ENCODE data around the gene RBAK. TPM values are rescaled to one million over a fixed set of nuclear protein-coding genes. Genes with fewer than 3 reads are reported as not detected.
"Not testable (repeated sequence)": the region's sequence is repeated elsewhere in the genome, so short reads cannot be mapped to it uniquely, and the experiment has no call there.

RBAK gene
- total RNA-seq, 2 experiments from 2014 or later: 7.4 to 18.5 TPM

DNA sequence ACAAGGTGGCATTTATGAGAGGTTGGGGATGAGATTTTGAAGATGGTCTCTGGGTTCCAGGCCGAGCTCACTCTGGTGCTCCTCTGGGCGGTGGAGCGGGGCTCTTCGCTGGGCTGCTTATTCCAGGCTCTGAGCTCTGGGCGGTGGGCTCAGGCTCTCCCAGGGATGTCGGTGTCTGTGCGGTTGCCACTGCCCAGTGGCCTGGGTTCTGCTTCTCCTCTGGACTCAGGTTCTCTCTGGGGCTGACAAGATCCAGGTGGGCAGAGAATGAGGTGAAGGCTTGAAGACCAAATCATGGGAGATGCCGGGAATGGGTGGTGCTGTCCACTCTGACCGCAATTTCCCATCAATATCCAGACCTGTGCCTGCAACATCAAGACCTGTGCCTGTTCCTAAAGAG, 40.6 kb downstream of the RBAK start:
- POLR2A ChIA-PET: no interaction called here

GRCh38 chr7:5088228-5088833, 42.7 kb downstream of the RBAK start:
- BruUV-seq (replicated peaks); H3K27ac ChIP-seq (ENCODE audit: low read depth, low read length, poor library complexity, severe bottlenecking); H3K79me2 ChIP-seq (ENCODE audit: insufficient read depth, low read depth, low read length); H3K9me2 ChIP-seq (ENCODE audit: insufficient read depth, low read length); H3K9me3 ChIP-seq (ENCODE audit: low read length); H4K20me1 ChIP-seq (ENCODE audit: insufficient read depth, low read length); H3K4me2 ChIP-seq (ENCODE audit: low read length); CTCF ChIA-PET (ENCODE audit: unreplicated experiment); H3K4me1 ChIP-seq (ENCODE audit: insufficient read depth, low read length, poor library complexity, severe bottlenecking); DNase-seq (ENCODE audit: low spot score); H2AFZ ChIP-seq (ENCODE audit: low read length); intact Hi-C loops (cut with micrococcal nuclease; ENCODE audit: unreplicated experiment); H3K36me3 ChIP-seq (ENCODE audit: insufficient read depth, low read length); H3K4me3 ChIP-seq (ENCODE audit: low read depth, low read length, poor library complexity, severe bottlenecking): not testable (repeated sequence)
- POLR2A ChIA-PET: interaction anchor here (0.6 kb wide), 1 partner anchor 105 kb away, joined by 3 read pairs; no protein-coding TSS in a partner anchor

More for the DNA sequence above, 40.6 kb downstream of the RBAK start:
- no peak overlapping the region for H3K4me3 ChIP-seq (ENCODE audit: low read depth, low read length, poor library complexity, severe bottlenecking)
- H3K4me1 ChIP-seq (ENCODE audit: insufficient read depth, low read length, poor library complexity, severe bottlenecking): no peaks in the 10 kb centered on the region
- H3K9me2 ChIP-seq (ENCODE audit: insufficient read depth, low read length): no peaks in the 10 kb centered on the region
- H3K36me3 ChIP-seq (ENCODE audit: insufficient read depth, low read length): no peaks in the 10 kb centered on the region
- H4K20me1 ChIP-seq (ENCODE audit: insufficient read depth, low read length): no peaks in the 10 kb centered on the region
- no peak overlapping the region for H2AFZ ChIP-seq (ENCODE audit: low read length)
- H3K27ac ChIP-seq (ENCODE audit: low read depth, low read length, poor library complexity, severe bottlenecking): no peak overlapping the region
- H3K79me2 ChIP-seq (ENCODE audit: insufficient read depth, low read depth, low read length): no peaks in the 10 kb centered on the region
- no peak for DNase-seq (ENCODE audit: low spot score)
- TF ChIP-seq EZH2phosphoT487 (IDR thresholded peaks at IDR 0.05; ENCODE audit: borderline replicate concordance, low read depth, low read length) (no peak), CTCF (conservative IDR thresholded peaks at IDR 0.05; ENCODE audit: low read length) (no peak)
- CTCF ChIA-PET (ENCODE audit: unreplicated experiment): interaction anchor here (1.2 kb wide), 1 partner anchor 112 kb away, joined by 4 read pairs; no protein-coding TSS in a partner anchor
- H3K9me3 ChIP-seq (ENCODE audit: low read length): no peaks in the 10 kb centered on the region
- no peak overlapping the region for H3K4me2 ChIP-seq (ENCODE audit: low read length)
- no TSS peak for BruUV-seq (replicated peaks)
- intact Hi-C loops (cut with micrococcal nuclease; ENCODE audit: unreplicated experiment): no loop called here

DNA sequence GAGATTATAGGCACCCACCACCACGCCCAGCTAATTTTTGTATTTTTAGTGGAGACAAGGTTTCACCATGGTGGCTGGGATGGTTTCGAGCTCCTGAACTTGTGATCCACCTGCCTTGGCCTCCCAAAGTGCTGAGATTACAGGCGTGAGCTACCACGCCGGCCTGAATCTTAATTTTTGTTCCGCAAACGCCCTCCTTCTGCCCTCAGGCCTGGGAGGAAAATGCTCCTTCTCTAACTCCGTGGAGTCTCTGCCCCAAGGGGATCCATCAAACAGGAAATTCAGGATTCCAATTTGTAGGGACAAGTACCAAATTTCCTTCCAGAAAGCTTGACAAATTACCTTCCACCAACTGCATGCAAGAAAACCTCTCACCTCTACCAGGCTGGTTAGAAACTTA, 43.2 kb downstream of the RBAK start:
- H3K4me1 ChIP-seq (ENCODE audit: insufficient read depth, low read length, poor library complexity, severe bottlenecking): no peaks in the 10 kb centered on the region
- no peaks in the 10 kb centered on the region for H3K36me3 ChIP-seq (ENCODE audit: insufficient read depth, low read length)
- POLR2A ChIA-PET: interaction anchor here (0.6 kb wide), 1 partner anchor 106 kb away, joined by 3 read pairs; no protein-coding TSS in a partner anchor
- H2AFZ ChIP-seq (ENCODE audit: low read length): no peak overlapping the region
- no peak overlapping the region for H3K4me2 ChIP-seq (ENCODE audit: low read length)
- TF ChIP-seq EZH2phosphoT487 (IDR thresholded peaks at IDR 0.05; ENCODE audit: borderline replicate concordance, low read depth, low read length) (no peak), CTCF (conservative IDR thresholded peaks at IDR 0.05; ENCODE audit: low read length) (no peak)
- DNase-seq (ENCODE audit: low spot score): no peak
- CTCF ChIA-PET (ENCODE audit: unreplicated experiment): no interaction called here
- H3K27ac ChIP-seq (ENCODE audit: low read depth, low read length, poor library complexity, severe bottlenecking): no peak overlapping the region
- no peaks in the 10 kb centered on the region for H3K79me2 ChIP-seq (ENCODE audit: insufficient read depth, low read depth, low read length)
- H4K20me1 ChIP-seq (ENCODE audit: insufficient read depth, low read length): no peaks in the 10 kb centered on the region
- H3K9me3 ChIP-seq (ENCODE audit: low read length): 0 out of 2 replicates have a peak, but pooled peaks cover 5% of the 10 kb centered on the region
- intact Hi-C loops (cut with micrococcal nuclease; ENCODE audit: unreplicated experiment): no loop called here
- H3K9me2 ChIP-seq (ENCODE audit: insufficient read depth, low read length): no peaks in the 10 kb centered on the region
- H3K4me3 ChIP-seq (ENCODE audit: low read depth, low read length, poor library complexity, severe bottlenecking): no peak overlapping the region
- BruUV-seq (replicated peaks): no TSS peak

Measured in OCI-LY7 (cell line).